Transverse colon (tissue), 4 donors: ENCODE data around the gene LRRC32. TPM values are rescaled to one million over a fixed set of nuclear protein-coding genes. Genes with fewer than 3 reads are reported as not detected.

Source experiments
- DNase-seq: peaks from one replicate; pipeline ENCODE4 v3.0.0-alpha.2; 2019
- H3K27ac ChIP-seq, 4 donors: fragments of 200-600 bp; sonication (generic); 2 replicates each; pipeline ENCODE4 v1.5.1; 2016 to 2018; ENCODE audit warnings: inconsistent platforms in 4 of 4
- H3K27me3 ChIP-seq: fragments of 200-600 bp; sonication (generic); 2 replicates; pipeline ENCODE4 v1.5.1; 2017; ENCODE audit warnings: inconsistent platforms
- H3K36me3 ChIP-seq, 4 donors: fragments of 200-600 bp; sonication (generic); 2 replicates each; pipeline ENCODE4 v1.5.1; 2017 to 2019; ENCODE audit warnings: inconsistent platforms in 4 of 4
- H3K4me1 ChIP-seq, 4 donors: fragments of 200-600 bp; sonication (generic); 2 replicates each; pipeline ENCODE4 v1.5.1; 2017 to 2020; ENCODE audit warnings: inconsistent platforms in 4 of 4
- H3K4me3 ChIP-seq, 4 donors: fragments of 200-600 bp; sonication (generic); 1 replicate in 1 of 4; 2 replicates in 3 of 4; pipeline versions ENCODE4 v1.5.1 to v1.6.1; 2017 to 2019; ENCODE audit warnings: inconsistent platforms in 4 of 4
- H3K9me3 ChIP-seq, 2 donors: fragments of 200-600 bp; sonication (generic); 2 replicates each; pipeline ENCODE4 v1.5.1; 2017 to 2019; ENCODE audit warnings: inconsistent platforms in 2 of 2
- CTCF ChIP-seq, 5 experiments: fragments of 200-600 bp in 3 of 5; fragments of 450-650 bp in 2 of 5; sonication (generic) in 3 of 5; IDR thresholded peaks; 1 replicate in 2 of 5; 2 replicates in 3 of 5; pipeline ENCODE4 v1.5.1; 2016 to 2017; ENCODE audit warnings: antibody characterized with exemption in 5 of 5, inconsistent platforms in 3 of 5, mild to moderate bottlenecking in 2 of 5, moderate library complexity in 1 of 5
- EP300 ChIP-seq: sonication (generic); formaldehyde crosslinking; IDR thresholded peaks from one replicate; pipeline ENCODE4 v1.6.1; 2017; ENCODE audit warnings: antibody characterized with exemption, low read depth
- POLR2A ChIP-seq: fragments of 450-650 bp; IDR thresholded peaks from one replicate; pipeline ENCODE4 v1.6.1; 2016; ENCODE audit warnings: antibody characterized with exemption, mild to moderate bottlenecking, moderate library complexity
- POLR2AphosphoS5 ChIP-seq, 3 donors: sonication (generic); formaldehyde crosslinking; IDR thresholded peaks; one replicate each; pipeline ENCODE4 v1.6.1; 2016; ENCODE audit warnings: antibody characterized with exemption in 3 of 3
- WGBS, 2 donors: methylation state at CpG; one replicate each; pipeline ENCODE4 v1.1.5; 2018; ENCODE audit warnings: low coverage in 1 of 2; 5-methylcytosine and 5-hydroxymethylcytosine counted together
- in situ Hi-C, 4 donors: fragments of 200-750 bp; cut with MboI; loops; one replicate each; pipeline versions ENCODE4 v1.15.0 to v1.15.1; 2017; ENCODE audit warnings: low sequenced_read_pairs in 3 of 4, low pct_ligation_motif_present in 1 of 4, low pct_unique_long_range_greater_than_20kb in 1 of 4
- intact Hi-C: fragments of 100-400 bp; cut with DNase I; formaldehyde crosslinking; loops from one replicate; pipeline ENCODE4 v1.15.1; 2023; ENCODE audit warnings: low total_unique reads
- total RNA-seq, 4 donors: library from RNA; depleted of rRNA; stranded (reverse); fragments of >200 nt; gene quantifications; one replicate each; pipeline ENCODE4 v1.1.0, GENCODE V29; 2016

The LRRC32 gene
- total RNA-seq, 4 donors from 2014 or later: 5.1 to 11.5 (median 9.1) TPM

DNA sequence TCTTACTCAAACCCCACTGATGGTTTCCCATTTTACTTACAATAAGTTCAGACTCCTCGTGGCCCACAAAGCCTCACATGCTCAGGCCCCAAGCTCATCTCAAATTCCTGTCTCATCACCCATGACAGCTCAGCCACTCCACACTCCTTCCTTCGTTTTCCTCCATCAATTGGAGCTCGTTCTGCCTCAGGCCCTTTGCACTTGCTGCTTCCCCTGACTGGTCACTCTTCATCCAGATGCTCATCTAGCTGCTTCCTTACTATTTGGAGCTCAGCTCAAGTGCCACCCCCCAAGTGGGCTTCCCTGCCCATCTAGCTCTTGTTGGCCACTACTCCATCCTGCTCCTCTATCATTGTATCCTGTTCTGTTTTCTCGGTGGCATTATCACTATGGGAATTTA, 46.8 kb upstream of the LRRC32 start:
- in situ Hi-C loops: loop anchor here in 1 of 4 donors (25.0 kb wide), 1 partner anchor 195 kb away; no protein-coding TSS in a partner anchor
- peaks cover 4% of the 10 kb centered on the region for H3K27me3 ChIP-seq
- H3K9me3 ChIP-seq: no peaks in the 10 kb centered on the region
- no peak overlapping the region for H3K4me3 ChIP-seq
- intact Hi-C loops: no loop called here
- TF ChIP-seq POLR2A: no peak
- no peak for TF ChIP-seq POLR2AphosphoS5 (IDR thresholded peaks at IDR 0.05)
- no peak for TF ChIP-seq CTCF (IDR thresholded peaks at IDR 0.05)
- no peak for TF ChIP-seq EP300
- DNase-seq: no peak
- no peaks in the 10 kb centered on the region for H3K36me3 ChIP-seq
- peaks cover 0 to 7% (median 4%) of the 10 kb centered on the region in 4 donors for H3K4me1 ChIP-seq
- 85 to 88% methylated on average over 3 to 4 of the region's 4 CpGs for WGBS, 2 donors
- H3K27ac ChIP-seq: no peak overlapping the region

DNA sequence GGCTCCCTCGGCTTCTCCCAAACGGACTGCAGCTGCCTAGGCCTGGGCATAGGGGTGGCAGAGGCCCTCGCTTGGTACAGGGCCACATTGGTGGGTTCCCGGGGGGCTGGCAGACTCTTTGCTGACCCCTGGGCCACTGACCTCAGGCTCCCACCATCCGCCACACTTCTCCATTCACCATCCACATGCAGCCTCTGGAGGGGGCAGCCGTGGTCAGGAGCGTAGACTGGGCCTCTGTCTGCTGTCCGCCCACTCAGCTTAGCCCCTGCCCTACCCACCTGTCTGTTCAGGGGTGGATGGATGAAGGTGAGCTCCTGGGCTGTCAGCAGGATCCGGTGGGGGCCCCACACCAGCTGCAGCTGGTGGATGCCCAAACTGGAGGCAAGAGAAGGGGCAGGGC, 45.7 kb upstream of the LRRC32 start:
- WGBS, 2 donors: 83% methylated on average over 8 of the region's 9 CpGs; no CpG with 5 or more reads in 1 of the 2 donors
- Histone ChIP-seq H3K36me3 (no peaks in the 10 kb centered on the region), H3K9me3 (no peaks in the 10 kb centered on the region), H3K4me1 (no peaks in the 10 kb centered on the region), H3K4me3 (no peak overlapping the region), H3K27me3 (no peaks in the 10 kb centered on the region), H3K27ac (no peak overlapping the region)
- TF ChIP-seq POLR2A (no peak), EP300 (no peak), POLR2AphosphoS5 (IDR thresholded peaks at IDR 0.05) (no peak), CTCF (IDR thresholded peaks at IDR 0.05) (no peak)
- in situ Hi-C loops: loop anchor here in 1 of 4 donors (25.0 kb wide), 1 partner anchor 196 kb away; no protein-coding TSS in a partner anchor
- DNase-seq: no peak
- intact Hi-C loops: no loop called here

DNA sequence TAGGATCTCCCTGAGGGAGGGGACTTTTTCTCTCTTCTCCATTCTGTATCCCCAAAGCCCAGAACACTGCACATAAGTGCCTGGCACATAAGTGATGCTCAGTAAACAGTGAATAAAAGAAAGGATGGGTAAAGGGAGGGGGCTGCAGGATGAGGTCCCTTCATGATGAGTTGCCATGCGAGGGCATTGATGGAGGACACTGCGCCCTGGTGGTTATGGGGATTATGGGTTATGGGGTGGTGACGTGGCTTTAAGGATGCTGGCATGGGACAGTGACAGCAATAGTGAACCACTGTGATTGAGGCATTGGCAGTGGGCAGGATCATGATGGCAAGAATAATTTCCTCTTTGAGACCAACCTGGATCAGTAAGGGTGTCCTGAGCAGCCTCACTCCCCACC, 43.9 kb upstream of the LRRC32 start:
- H3K27ac ChIP-seq: no peak overlapping the region
- no peaks in the 10 kb centered on the region for H3K9me3 ChIP-seq
- H3K27me3 ChIP-seq: no peaks in the 10 kb centered on the region
- DNase-seq: no peak
- 72% methylated on average over 3 of the region's 3 CpGs; no CpG with 5 or more reads in 1 of the 2 donors for WGBS, 2 donors
- TF ChIP-seq POLR2A: no peak
- TF ChIP-seq POLR2AphosphoS5 (IDR thresholded peaks at IDR 0.05): no peak
- TF ChIP-seq EP300: no peak
- TF ChIP-seq CTCF (IDR thresholded peaks at IDR 0.05): no peak
- in situ Hi-C loops (loop anchor here in 1 of 4 donors (25.0 kb wide), 1 partner anchor 198 kb away; no protein-coding TSS in a partner anchor), intact Hi-C loops (no loop called here)
- no peak overlapping the region for H3K4me3 ChIP-seq
- no peaks in the 10 kb centered on the region for H3K4me1 ChIP-seq
- no peaks in the 10 kb centered on the region for H3K36me3 ChIP-seq

DNA sequence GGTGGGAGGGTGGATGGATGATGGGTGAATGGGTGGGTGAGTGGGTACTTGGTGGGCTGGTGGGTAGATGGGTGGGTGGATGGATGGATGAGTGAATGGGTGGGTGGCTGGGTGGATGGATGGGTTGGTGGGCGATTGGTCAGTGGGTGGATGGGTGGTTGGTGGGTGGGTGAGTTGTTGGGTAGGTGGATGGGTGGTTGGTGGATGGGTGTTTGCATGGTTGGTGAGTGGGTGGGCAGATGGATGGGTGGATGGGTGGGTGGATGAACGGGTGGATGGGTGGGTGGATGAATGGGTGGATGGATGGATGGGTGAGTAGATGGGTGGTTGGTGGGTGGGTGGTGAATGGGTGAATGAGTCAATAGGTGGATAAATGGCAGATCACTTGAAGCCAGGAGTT, 43.0 kb upstream of the LRRC32 start:
- 79 to 89% methylated on average over 2 of the region's 2 CpGs for WGBS, 2 donors

More for the DNA sequence above, 43.0 kb upstream of the LRRC32 start:
- no peaks in the 10 kb centered on the region for H3K4me1 ChIP-seq
- no peaks in the 10 kb centered on the region for H3K27me3 ChIP-seq
- no peaks in the 10 kb centered on the region for H3K36me3 ChIP-seq
- intact Hi-C loops (no loop called here), in situ Hi-C loops (loop anchor here in 1 of 4 donors (25.0 kb wide), 1 partner anchor 199 kb away; no protein-coding TSS in a partner anchor)
- DNase-seq: no peak
- no peak overlapping the region for H3K4me3 ChIP-seq
- H3K9me3 ChIP-seq: no peaks in the 10 kb centered on the region
- no peak overlapping the region for H3K27ac ChIP-seq
- TF ChIP-seq EP300 (no peak), POLR2A (no peak), POLR2AphosphoS5 (IDR thresholded peaks at IDR 0.05) (no peak), CTCF (IDR thresholded peaks at IDR 0.05) (no peak)
